GM12878 (cell line): Measurements from ENCODE around the gene PLP2. TPM values are rescaled to one million over a fixed set of nuclear protein-coding genes. Genes with fewer than 3 reads are reported as not detected.

Experiments
- CBFB ChIP-seq: IDR thresholded peaks from 2 replicates; pipeline ENCODE4 v1.6.1; 2016; ENCODE audit warnings: antibody characterized with exemption, low read depth
- CEBPB ChIP-seq, 2 experiments: fragments of 150-350 bp in 1 of 2; IDR thresholded peaks; 2 replicates each; pipeline ENCODE4 v1.6.1; 2012 to 2014; ENCODE audit warnings: low read depth in 2 of 2, low read length in 2 of 2, borderline replicate concordance in 1 of 2, inconsistent platforms in 1 of 2
- DPF2 ChIP-seq: fragments of 450-650 bp; IDR thresholded peaks from 2 replicates; pipeline ENCODE4 v1.6.1; 2017; ENCODE audit warnings: mild to moderate bottlenecking
- ETV6 ChIP-seq, 2 experiments: fragments of 450-650 bp in 1 of 2; IDR thresholded peaks in 1 of 2; conservative IDR thresholded peaks in 1 of 2; 2 replicates each; pipeline ENCODE4 v1.6.1; 2014; ENCODE audit warnings: antibody characterized with exemption in 1 of 2, borderline replicate concordance in 1 of 2, low read depth in 1 of 2, mild to moderate bottlenecking in 1 of 2, moderate library complexity in 1 of 2
- GABPA ChIP-seq: IDR thresholded peaks from 2 replicates; pipeline ENCODE4 v1.6.1; 2014; ENCODE audit warnings: antibody characterized with exemption, low read depth, mild to moderate bottlenecking, inconsistent platforms
- IKZF2 ChIP-seq, 2 experiments: fragments of 450-650 bp; IDR thresholded peaks; 2 replicates each; pipeline ENCODE4 v1.6.1; 2017; ENCODE audit warnings: mild to moderate bottlenecking in 2 of 2, moderate library complexity in 2 of 2
- KDM1A ChIP-seq: fragments of 200-600 bp; sonication (generic); IDR thresholded peaks from 2 replicates; pipeline ENCODE4 v1.6.1; 2016; ENCODE audit warnings: borderline replicate concordance
- MEF2B ChIP-seq: fragments of 450-650 bp; IDR thresholded peaks from 2 replicates; pipeline ENCODE4 v1.6.1; 2018; ENCODE audit warnings: mild to moderate bottlenecking, moderate library complexity; ENCODE audit not compliant: partially characterized antibody, poor library complexity, severe bottlenecking
- MXI1 ChIP-seq: fragments of 150-350 bp; IDR thresholded peaks from 2 replicates; pipeline ENCODE4 v1.6.1; 2011; ENCODE audit warnings: low read depth, mild to moderate bottlenecking, inconsistent platforms, low read length, improper control_type of control experiment
- NBN ChIP-seq: fragments of 450-650 bp; IDR thresholded peaks from 2 replicates; pipeline ENCODE4 v1.6.1; 2016
- NR2C1 ChIP-seq: fragments of 450-650 bp; IDR thresholded peaks from 2 replicates; pipeline ENCODE4 v1.6.1; 2017; ENCODE audit warnings: antibody characterized with exemption, mild to moderate bottlenecking, moderate library complexity
- NR2C2 ChIP-seq: IDR thresholded peaks from 2 replicates; pipeline ENCODE4 v1.6.1; 2011; ENCODE audit warnings: borderline replicate concordance, low read depth; ENCODE audit not compliant: control insufficient read depth, insufficient read length
- PML ChIP-seq: IDR thresholded peaks from 2 replicates; pipeline ENCODE4 v1.6.1; 2012; ENCODE audit warnings: low read length, inconsistent platforms
- POLR2A ChIP-seq: IDR thresholded peaks from 2 replicates; pipeline ENCODE4 v1.6.1; 2011; ENCODE audit warnings: low read depth, mild to moderate bottlenecking, low read length
- RAD21 ChIP-seq: IDR thresholded peaks from 2 replicates; pipeline ENCODE4 v1.6.1; 2011; ENCODE audit warnings: mild to moderate bottlenecking, low read depth, low read length, moderate library complexity; ENCODE audit not compliant: insufficient read depth
- RAD51 ChIP-seq: fragments of 450-650 bp; IDR thresholded peaks from 2 replicates; pipeline ENCODE4 v1.6.1; 2016; ENCODE audit warnings: moderate library complexity, mild to moderate bottlenecking, inconsistent platforms
- RUNX3 ChIP-seq: IDR thresholded peaks from 2 replicates; pipeline ENCODE4 v1.6.1; 2012; ENCODE audit warnings: low read length, inconsistent platforms
- SIX5 ChIP-seq: IDR thresholded peaks from 2 replicates; pipeline ENCODE4 v1.6.1; 2011; ENCODE audit warnings: mild to moderate bottlenecking, low read depth, low read length, moderate library complexity; ENCODE audit not compliant: severe bottlenecking
- SMAD5 ChIP-seq: IDR thresholded peaks from 2 replicates; pipeline ENCODE4 v1.6.1; 2016; ENCODE audit warnings: antibody characterized with exemption, low read depth
- SMC3 ChIP-seq: IDR thresholded peaks from 2 replicates; pipeline ENCODE4 v1.6.1; 2011; ENCODE audit warnings: low read length, improper control_type of control experiment, borderline replicate concordance
- TBL1XR1 ChIP-seq: IDR thresholded peaks from 2 replicates; pipeline ENCODE4 v1.6.1; 2012; ENCODE audit warnings: low read depth, low read length, improper control_type of control experiment
- ZSCAN29 ChIP-seq: fragments of 450-650 bp; IDR thresholded peaks from 2 replicates; pipeline ENCODE4 v1.6.1; 2017; ENCODE audit warnings: mild to moderate bottlenecking, moderate library complexity
- polyA plus RNA-seq, 11 experiments: library from polyadenylated mRNA; depleted of rRNA in 4 of 11; unstranded in 6 of 11; stranded (reverse) in 5 of 11; fragments of >200 nt; fragmentation: Nextera tagmentation in 4 of 11; fragmentation: Illumina TruSeq in 1 of 11; extraction: Ambion mirVana in 4 of 11; extraction: Trizol in 1 of 11; gene quantifications; 1 replicate in 1 of 11; 2 replicates in 10 of 11; pipeline versions ENCODE4 v1.2.1 to v1.2.3, GENCODE V29; 2011 to 2016; ENCODE audit warnings: inconsistent platforms in 2 of 11, missing spikeins in 2 of 11, low read depth in 1 of 11
- total RNA-seq, 4 experiments: library from RNA; depleted of rRNA in 3 of 4; stranded (reverse); fragments of >200 nt in 3 of 4; fragmentation: Illumina TruSeq in 1 of 4; extraction: Trizol in 1 of 4; gene quantifications; 2 replicates each; pipeline versions ENCODE4 v1.2.1 to v1.2.3, GENCODE V29; 2013 to 2021
- TF ChIP-seq, protein P1 (sequence below): fragments of 450-650 bp; IDR thresholded peaks from 2 replicates; pipeline ENCODE4 v1.6.1; 2017; ENCODE audit warnings: mild to moderate bottlenecking, moderate library complexity
- TF ChIP-seq, protein P2 (sequence below): fragments of 450-650 bp; IDR thresholded peaks from 2 replicates; pipeline ENCODE4 v1.6.1; 2016; ENCODE audit warnings: mild to moderate bottlenecking, moderate library complexity, borderline replicate concordance

Gene PLP2
- total and polyA plus RNA-seq, 10 of the 15 experiments (the other 5 are each of a cell fraction or from before 2014, with no cell fraction given), result 56.6 to 177 (median 99.3) TPM

DNA sequence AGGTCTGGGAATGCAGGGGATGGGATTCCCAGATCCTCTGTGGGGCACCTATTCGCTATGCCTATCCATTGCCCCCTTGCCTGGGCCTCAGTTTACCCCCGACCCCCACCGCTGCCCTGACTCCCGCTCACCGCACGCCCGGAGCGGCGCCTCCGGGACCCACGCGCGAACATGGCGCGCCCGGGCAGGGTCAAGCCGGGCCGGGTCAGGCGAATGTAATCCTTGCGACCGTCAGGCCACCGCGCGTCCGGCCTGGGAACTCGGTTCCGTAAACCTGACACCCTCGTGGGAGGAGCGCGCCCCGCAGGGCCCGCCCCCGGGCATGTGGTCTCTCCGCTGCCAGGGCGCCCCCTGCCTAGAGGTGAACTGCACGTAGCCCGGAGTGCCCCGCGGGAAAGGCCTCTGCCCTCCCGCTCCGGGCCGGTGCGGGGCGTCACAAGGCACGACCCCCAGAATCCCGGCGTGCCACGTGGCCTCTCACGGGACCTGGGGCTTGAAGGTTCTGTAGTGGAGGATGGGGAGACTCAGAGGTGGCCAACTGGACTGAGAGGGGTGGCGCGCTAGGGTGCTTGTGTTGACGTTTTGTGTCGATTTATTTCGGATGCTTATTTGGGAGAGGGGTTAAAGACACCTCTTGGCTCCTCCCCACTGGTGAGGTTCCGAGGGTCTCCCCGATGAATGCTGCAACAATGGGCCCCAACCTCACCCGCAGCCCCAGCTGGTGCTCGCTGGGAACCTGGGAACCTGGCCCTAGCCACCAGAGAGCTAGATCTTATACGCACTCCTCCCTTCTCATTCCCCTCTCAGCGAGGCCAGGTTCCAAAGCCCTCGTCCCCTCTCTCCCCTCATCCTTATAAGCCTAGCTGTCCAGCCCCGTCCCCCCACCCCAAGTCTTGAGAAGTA, 14.7 kb downstream of the PLP2 start, which contains the start of gene PRICKLE3 (continued):
- TF ChIP-seq SMAD5 (no peak), SIX5 (peak; percentile 36), POLR2A (peak; percentile 85), NR2C2 (no peak), SMC3 (no peak), ZSCAN29 (no peak), ETV6 (conservative IDR thresholded peaks at IDR 0.05 in 1 of 2, IDR thresholded peaks at IDR 0.05 in 1 of 2; ENCODE audit: borderline replicate concordance in 1 of 2, low read depth in 1 of 2) (no peak), RAD21 (peak; percentile 16; the same call in 1 of the 2 replicates), MEF2B (no peak), MXI1 (no peak), RAD51 (0 out of 2 replicates have a peak, but pooled peaks have one; percentile 22), CEBPB (IDR thresholded peaks at IDR 0.05; ENCODE audit: borderline replicate concordance in 1 of 2, low read depth in 2 of 2, low read length in 2 of 2) (no peak), TBL1XR1 (no peak), GABPA (no peak), KDM1A (no peak), CBFB (0 out of 2 replicates have a peak, but pooled peaks have one; percentile 32), NBN (no peak), DPF2 (peak; percentile 53), PML (no peak), NR2C1 (no peak), RUNX3 (peak; percentile 42), IKZF2 (IDR thresholded peaks at IDR 0.05) (0 out of 4 replicates have a peak, but pooled peaks of 1 of the 2 experiments have one; percentile 22)
- TF ChIP-seq, protein P1, sequence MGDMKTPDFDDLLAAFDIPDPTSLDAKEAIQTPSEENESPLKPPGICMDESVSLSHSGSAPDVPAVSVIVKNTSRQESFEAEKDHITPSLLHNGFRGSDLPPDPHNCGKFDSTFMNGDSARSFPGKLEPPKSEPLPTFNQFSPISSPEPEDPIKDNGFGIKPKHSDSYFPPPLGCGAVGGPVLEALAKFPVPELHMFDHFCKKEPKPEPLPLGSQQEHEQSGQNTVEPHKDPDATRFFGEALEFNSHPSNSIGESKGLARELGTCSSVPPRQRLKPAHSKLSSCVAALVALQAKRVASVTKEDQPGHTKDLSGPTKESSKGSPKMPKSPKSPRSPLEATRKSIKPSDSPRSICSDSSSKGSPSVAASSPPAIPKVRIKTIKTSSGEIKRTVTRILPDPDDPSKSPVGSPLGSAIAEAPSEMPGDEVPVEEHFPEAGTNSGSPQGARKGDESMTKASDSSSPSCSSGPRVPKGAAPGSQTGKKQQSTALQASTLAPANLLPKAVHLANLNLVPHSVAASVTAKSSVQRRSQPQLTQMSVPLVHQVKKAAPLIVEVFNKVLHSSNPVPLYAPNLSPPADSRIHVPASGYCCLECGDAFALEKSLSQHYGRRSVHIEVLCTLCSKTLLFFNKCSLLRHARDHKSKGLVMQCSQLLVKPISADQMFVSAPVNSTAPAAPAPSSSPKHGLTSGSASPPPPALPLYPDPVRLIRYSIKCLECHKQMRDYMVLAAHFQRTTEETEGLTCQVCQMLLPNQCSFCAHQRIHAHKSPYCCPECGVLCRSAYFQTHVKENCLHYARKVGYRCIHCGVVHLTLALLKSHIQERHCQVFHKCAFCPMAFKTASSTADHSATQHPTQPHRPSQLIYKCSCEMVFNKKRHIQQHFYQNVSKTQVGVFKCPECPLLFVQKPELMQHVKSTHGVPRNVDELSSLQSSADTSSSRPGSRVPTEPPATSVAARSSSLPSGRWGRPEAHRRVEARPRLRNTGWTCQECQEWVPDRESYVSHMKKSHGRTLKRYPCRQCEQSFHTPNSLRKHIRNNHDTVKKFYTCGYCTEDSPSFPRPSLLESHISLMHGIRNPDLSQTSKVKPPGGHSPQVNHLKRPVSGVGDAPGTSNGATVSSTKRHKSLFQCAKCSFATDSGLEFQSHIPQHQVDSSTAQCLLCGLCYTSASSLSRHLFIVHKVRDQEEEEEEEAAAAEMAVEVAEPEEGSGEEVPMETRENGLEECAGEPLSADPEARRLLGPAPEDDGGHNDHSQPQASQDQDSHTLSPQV, result no peak
- TF ChIP-seq, protein P2, sequence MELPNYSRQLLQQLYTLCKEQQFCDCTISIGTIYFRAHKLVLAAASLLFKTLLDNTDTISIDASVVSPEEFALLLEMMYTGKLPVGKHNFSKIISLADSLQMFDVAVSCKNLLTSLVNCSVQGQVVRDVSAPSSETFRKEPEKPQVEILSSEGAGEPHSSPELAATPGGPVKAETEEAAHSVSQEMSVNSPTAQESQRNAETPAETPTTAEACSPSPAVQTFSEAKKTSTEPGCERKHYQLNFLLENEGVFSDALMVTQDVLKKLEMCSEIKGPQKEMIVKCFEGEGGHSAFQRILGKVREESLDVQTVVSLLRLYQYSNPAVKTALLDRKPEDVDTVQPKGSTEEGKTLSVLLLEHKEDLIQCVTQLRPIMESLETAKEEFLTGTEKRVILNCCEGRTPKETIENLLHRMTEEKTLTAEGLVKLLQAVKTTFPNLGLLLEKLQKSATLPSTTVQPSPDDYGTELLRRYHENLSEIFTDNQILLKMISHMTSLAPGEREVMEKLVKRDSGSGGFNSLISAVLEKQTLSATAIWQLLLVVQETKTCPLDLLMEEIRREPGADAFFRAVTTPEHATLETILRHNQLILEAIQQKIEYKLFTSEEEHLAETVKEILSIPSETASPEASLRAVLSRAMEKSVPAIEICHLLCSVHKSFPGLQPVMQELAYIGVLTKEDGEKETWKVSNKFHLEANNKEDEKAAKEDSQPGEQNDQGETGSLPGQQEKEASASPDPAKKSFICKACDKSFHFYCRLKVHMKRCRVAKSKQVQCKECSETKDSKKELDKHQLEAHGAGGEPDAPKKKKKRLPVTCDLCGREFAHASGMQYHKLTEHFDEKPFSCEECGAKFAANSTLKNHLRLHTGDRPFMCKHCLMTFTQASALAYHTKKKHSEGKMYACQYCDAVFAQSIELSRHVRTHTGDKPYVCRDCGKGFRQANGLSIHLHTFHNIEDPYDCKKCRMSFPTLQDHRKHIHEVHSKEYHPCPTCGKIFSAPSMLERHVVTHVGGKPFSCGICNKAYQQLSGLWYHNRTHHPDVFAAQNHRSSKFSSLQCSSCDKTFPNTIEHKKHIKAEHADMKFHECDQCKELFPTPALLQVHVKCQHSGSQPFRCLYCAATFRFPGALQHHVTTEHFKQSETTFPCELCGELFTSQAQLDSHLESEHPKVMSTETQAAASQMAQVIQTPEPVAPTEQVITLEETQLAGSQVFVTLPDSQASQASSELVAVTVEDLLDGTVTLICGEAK, result 0 out of 2 replicates have a peak, but pooled peaks have one; percentile 16
